Measurements from ENCODE around the gene LARGE1.

Gene LARGE1

GRCh38 chr22:33758961-33759360 lies 161.3 kb downstream of the LARGE1 start:
- no peak for DNase-seq

- DNase-seq: no peak
Measured at GRCh38 chr22:33757802-33758483, 162.3 kb downstream of the LARGE1 start.

GRCh38 chr22:33757041-33757801 lies 163.1 kb downstream of the LARGE1 start:
- DNase-seq: no peak

- DNase-seq: no peak
Measured at GRCh38 chr22:33756508-33756949, 163.7 kb downstream of the LARGE1 start.

GRCh38 chr22:33748714-33749113 lies 171.6 kb downstream of the LARGE1 start:
- DNase-seq: no peak

GRCh38 chr22:33747576-33748180 lies 172.6 kb downstream of the LARGE1 start:
- no peak for DNase-seq

- DNase-seq: no peak
Measured at GRCh38 chr22:33747029-33747428, 173.2 kb downstream of the LARGE1 start.

GRCh38 chr22:33746501-33746928 lies 173.8 kb downstream of the LARGE1 start:
- no peak for DNase-seq

- DNase-seq: no peak
Measured at GRCh38 chr22:33745501-33745900, 174.8 kb downstream of the LARGE1 start.

GRCh38 chr22:33743756-33744155 lies 176.5 kb downstream of the LARGE1 start:
- no peak for DNase-seq

- no peak for DNase-seq
Measured at GRCh38 chr22:33741025-33741424, 179.3 kb downstream of the LARGE1 start.

- no peak for DNase-seq
Measured at GRCh38 chr22:33739516-33739915, 180.8 kb downstream of the LARGE1 start.

- no peak for DNase-seq
Measured at GRCh38 chr22:33737662-33738061, 182.6 kb downstream of the LARGE1 start.

GRCh38 chr22:33735978-33736377 lies 184.3 kb downstream of the LARGE1 start:
- no peak for DNase-seq

GRCh38 chr22:33728847-33729246 lies 191.4 kb downstream of the LARGE1 start:
- DNase-seq: no peak

GRCh38 chr22:33726294-33726734 lies 194.0 kb downstream of the LARGE1 start:
- DNase-seq: peak; percentile 74

- DNase-seq: no peak
Measured at GRCh38 chr22:33723915-33724314, 196.4 kb downstream of the LARGE1 start.

- DNase-seq: no peak
Measured at GRCh38 chr22:33722816-33723215, 197.5 kb downstream of the LARGE1 start.

GRCh38 chr22:33720166-33720878 lies 200.0 kb downstream of the LARGE1 start:
- no peak for DNase-seq

GRCh38 chr22:33717694-33718396 lies 202.4 kb downstream of the LARGE1 start:
- DNase-seq: no peak

- DNase-seq: no peak
Measured at GRCh38 chr22:33715237-33715985, 204.9 kb downstream of the LARGE1 start.

- peak; percentile 7 for DNase-seq
Measured at GRCh38 chr22:33710326-33710725, 209.9 kb downstream of the LARGE1 start.

All from fibroblast of upper back skin (primary cell).